NCI-H2196 (cell line): Measurements from ENCODE around the gene ITSN2.
"Not testable (repeated sequence)": the region's sequence is repeated elsewhere in the genome, so short reads cannot be mapped to it uniquely, and the experiment has no call there.

Experiments
- DNase-seq: peaks from one replicate; lab custom pipeline; 2025; ENCODE audit not compliant: unreplicated experiment; lab: John Stamatoyannopoulos, UW

Gene ITSN2

DNA sequence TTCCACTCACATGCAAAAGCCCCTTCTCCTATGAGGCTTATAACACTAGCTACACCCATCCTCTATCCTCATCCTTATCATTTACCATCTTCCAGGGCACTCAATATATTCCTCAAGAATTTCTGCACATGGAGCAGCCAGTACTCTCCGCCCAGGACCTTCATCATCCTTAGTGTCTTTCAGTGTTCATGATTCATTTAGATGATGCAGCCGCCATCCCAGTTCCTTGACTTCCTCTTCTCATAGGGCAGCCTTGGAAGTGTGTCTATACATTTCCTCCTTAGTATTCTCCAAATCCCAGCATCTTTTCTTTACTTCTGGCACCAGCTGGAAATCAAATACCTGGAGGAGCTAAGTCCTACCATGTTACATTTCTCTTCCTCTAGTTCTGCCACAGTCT, 3.0 kb upstream of the ITSN2 start:
- no peak for DNase-seq

DNA sequence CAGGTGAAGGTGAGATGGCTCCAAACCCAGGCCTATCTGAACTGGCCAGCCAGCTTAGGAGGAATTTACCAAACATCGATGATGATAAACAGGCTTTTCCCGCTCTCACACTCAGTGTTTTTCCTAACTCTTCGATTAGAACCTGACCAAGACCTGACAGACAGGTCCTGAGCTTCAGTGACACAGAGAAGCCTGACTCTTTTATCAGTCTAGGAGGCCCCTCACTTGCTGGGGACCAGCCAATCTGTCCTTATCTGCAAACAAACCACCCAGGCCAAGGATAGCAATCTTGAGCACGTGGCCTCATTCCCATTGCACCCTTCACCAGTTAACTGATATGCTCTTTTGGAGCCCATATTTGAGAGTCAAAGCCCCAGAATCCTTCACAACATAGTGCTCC, 1.9 kb upstream of the ITSN2 start:
- no peak for DNase-seq

DNA sequence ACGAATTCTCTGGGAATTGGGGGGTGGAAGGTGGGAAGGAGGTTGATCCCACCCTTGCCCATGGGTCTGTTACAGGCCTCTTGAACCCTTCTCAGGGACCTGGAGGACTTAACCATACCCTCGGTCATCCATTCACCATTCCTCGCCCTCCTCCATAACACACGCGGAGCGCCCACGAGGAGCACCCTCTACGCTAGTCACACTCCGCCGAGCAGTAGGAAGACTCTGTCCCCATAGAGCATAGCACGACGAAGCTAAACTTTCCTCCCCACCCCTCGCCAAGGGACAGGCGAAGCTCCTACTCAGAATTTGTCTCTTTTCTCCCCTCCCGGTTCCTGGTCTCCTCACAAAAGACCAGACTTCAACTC, 611 bp upstream of the ITSN2 start:
- no peak for DNase-seq

DNA sequence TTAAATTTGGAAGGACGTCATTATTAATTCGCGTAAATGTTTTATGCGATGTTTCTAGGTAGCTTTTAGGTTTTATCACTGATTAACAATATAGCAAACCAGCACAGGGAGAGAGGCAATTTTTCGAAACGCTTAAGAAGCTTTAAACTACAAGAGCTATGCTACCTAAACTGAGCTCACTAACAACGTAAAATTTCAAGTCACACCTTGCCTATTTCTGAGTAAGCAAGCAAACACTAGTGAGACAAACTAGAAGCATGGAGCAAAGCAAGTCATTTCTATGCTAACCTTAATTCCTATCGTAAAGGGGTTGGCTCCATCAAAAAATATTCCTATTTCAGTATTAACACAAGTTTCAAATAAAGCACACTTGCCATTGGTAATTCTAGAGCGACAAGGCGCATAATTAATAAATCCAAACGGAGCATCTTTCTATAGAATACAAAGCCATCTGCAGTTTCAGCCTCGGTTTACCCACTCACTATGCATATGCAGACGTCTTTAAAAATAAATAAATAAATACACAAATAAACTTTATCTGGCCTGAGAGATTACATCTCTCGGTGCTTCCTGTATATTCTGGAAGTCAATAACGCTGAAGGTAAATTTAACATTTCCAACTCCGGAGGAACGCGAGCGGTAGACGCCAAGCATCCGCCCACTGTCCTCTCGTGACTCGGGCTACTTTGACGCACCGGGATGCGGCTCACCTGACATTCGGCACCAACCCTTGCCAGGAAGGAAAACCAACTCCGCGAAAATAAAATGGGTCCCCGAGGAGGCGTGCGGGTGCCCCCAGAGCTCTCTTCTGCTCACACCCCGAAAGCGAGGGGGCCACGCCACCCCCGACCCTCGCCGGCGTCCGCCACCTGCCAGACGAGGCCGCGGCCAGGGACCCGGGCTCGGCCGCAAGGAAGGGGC, 947 bp downstream of the ITSN2 start:
- DNase-seq, result peak; percentile 22

DNA sequence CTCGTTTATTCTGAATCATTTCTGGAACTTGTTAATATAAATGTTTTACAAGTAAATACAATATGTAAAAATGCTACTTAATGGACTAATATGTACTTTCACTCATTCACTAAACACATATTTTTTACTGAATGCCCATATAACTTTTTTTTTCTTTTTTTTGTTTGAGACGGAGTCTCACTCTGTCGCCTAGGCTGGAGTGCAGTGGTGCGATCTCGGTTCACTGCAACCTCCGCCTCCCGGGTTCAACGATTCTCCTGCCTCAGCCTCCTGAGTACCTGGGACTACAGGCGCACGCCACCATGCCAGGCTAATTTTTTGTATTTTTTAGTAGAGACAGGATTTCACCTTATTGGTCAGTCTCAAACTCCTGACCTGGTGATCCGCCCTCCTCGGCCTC, 2.6 kb downstream of the ITSN2 start:
- DNase-seq, result not testable (repeated sequence)

DNA sequence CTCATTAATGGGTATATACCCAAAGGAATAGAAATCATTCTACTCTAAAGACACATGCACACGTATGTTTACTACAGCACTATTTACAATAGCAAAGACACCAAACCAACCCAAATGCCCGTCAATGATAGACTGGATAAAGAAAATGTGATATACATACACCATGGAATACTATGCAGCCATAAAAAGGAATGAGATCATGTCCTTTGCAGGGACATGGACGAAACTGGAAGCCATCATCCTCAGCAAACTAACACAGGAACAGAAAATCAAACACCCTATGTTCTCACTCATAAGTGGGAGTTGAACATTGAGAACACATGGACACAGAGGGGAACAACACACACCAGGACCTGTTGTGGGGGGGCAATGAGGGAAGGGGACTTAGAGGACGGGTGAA, 3.2 kb downstream of the ITSN2 start:
- not testable (repeated sequence) for DNase-seq

DNA sequence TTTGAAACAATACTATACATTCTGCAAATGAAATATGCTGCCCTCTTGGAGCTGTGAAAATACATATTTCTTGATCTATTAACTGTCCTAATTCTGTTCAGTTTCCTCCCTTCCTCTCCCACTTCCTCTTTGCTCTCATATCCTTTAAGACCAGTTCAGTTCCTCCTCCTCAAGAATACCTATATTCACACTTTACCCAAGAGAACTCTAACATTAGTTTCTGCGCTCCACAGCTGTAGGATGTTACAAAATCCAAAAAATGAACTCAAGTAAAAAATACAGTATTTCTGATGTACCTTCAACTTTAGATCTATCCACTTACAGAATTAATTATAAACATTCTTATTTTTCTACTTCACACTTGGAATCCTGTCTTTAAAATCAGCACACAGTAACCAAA, 5.4 kb downstream of the ITSN2 start:
- DNase-seq, result no peak

DNA sequence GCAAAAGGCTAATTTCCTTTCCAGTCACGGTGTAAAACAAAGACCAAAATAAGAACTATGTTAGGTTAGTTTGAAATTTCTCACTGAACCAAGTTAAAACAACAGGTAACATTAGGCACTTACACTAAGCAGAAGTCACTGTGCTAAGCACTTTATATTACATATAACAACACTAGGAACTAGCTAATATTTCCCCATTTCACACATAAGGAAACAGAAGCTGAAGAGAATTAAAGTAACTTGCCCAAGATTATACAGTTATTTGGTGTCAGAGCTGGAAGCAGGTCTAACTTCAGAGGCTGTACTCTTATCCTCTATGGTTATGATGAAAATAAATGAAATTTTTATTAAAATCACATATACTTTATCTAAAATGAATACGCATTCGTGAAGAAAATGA, 5.9 kb downstream of the ITSN2 start:
- DNase-seq, result no peak

DNA sequence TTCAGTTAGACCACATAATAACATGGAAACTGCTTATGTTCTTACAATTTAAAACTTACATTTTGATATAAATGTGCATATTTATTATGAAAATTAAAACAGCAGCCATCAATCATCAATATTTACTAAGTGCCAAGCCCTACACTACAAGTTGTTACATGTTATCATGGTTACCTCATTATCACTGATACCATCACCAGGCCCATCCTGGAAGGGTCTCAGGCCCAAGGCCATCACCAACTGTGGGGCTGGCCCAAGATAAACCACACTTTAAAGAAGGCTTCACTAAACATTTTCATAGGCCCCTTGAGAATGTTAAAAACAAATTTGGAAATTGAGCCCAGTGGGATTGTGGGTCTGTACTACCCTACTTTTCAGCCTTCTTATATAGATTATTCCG, 6.4 kb downstream of the ITSN2 start:
- no peak for DNase-seq

DNA sequence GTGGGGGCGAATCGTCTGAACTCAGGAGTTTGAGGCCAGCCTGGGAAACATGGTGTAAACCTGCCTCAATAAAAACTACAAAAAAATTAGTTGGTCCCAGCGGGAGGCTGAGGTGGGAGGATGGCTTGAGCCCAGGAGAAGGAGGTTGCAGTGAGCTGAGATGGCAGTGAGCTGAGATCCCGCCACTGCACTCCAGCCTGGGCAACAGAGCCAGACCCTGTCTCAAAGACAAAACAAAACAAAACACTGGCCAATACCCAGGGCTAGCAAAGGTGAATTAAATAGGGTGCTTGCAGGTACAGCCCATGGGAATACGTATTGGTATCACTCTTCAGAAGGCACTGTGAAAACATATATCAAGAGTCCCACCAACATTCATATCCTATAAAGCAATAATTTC, 7.0 kb downstream of the ITSN2 start:
- DNase-seq, result no peak

DNA sequence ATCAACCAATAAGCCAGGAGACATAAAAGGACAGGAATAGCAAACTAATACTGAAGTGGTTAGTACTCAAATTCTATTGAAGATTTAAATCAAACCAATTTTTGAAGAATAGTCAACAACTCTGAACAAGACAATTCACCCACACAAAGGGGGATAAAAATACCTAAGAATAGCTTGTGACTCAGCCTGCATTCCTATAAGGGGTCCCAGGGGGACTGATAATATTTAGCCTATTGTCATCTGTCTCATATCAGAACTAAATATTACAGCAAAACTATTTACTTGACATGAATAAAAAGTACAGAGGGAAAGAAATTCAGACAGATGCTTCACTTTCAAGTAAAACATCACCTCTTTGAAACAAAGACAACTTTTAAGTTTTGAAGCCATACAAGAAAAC, 7.7 kb downstream of the ITSN2 start:
- no peak for DNase-seq

DNA sequence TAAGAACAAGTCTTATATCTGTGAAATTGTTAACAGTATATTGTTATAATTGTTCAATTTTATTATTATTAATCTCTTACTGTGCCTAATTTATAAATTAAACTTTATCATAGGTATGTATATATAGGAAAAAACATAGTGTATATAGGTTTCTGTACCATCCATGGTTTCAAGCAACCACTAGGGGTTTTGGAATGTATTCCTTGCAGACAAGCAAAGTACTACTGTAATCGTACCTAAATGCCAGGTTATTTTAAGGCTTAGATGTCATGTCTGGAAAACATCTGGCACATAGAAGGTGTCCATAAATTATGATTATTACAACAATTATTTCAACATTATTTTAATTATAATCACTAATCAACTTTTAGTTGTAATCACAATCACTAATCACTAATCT, 8.4 kb downstream of the ITSN2 start:
- no peak for DNase-seq

DNA sequence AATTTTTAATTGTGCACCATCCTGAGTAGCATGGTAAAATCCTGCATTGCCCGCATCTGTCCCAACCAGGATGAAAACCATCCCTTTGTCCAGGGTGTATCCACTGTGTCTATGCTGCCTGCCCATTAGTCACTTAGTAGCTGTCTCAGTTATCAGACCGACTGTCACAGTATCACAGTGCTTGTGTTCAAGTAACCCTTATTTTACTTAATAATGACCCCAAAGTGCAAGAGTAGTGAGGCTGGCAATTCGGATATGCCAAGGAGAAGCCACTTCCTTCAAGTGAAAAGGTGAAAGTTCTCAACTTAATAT, 8.8 kb downstream of the ITSN2 start:
- DNase-seq, result no peak

DNA sequence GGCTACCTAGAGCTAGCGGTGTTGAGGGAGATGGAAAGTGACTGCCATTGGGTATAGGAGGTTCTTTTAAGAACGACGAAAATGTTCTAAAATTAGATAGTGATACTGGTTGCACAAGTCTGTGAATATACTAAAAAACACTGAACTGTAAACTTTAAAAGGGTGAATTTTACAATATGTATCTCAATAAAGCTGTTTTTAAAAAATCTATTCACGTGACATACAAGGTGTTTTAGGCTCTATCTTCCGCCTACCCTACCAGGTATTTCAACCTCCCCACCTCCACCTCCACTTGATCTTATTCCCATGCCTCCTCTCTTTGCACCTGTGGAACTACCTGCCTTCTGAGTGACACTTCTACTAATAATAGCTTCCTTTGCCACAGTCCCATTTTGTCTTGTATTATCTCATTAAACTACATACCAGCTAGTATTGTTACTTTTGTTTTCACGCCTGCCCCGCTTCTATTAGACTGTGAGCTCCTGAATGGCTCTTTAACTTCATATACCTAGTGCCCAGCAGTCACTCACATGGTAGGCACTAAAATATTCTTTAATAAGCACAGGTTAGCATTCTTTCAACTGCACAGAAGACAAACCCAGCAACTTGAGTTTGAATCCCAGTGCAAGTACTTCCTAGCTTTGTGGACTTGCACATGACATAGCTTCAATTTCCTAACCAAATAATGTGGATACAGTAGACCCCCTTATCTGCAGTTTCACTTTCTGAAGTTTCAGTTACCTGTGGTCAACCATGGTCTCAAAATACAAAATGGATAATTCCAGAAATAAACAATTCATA, 9.3 kb downstream of the ITSN2 start:
- no peak for DNase-seq

DNA sequence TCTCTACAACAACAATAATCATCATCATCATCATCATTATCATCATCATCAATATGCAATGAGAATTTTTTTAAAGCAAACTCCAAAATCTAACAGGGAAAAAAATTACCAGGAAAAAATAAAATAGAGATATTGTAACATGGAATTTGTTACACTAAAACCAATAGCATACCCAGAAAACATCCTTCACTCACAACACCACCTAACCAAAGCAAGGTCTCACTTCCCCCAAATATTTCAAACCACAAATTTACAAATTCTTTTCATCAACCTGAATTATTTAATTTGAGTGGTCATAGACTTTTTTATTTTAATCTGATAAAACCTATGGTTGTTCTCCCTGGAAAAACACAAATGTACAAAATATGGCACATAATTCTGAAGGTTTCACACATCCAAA, 11.2 kb downstream of the ITSN2 start:
- DNase-seq, result no peak

DNA sequence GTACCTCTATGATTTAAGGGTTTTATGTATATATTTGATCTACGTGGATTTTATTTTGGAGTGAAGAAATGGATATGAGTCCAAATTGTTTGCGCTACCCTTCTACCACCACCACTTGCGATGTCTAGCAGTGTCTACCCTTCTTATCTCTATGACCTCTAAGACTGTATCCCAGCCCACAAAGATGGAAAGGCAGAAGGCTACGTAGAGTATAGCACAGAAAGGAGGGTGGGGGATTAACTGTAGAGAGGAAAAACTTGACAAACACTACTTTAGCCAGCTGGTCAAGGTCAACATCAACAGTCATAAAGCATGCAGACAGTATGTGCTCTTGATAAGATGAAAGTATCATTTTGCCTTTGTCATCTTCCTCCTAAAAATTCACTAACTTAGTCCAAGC, 14.4 kb downstream of the ITSN2 start:
- no peak for DNase-seq

DNA sequence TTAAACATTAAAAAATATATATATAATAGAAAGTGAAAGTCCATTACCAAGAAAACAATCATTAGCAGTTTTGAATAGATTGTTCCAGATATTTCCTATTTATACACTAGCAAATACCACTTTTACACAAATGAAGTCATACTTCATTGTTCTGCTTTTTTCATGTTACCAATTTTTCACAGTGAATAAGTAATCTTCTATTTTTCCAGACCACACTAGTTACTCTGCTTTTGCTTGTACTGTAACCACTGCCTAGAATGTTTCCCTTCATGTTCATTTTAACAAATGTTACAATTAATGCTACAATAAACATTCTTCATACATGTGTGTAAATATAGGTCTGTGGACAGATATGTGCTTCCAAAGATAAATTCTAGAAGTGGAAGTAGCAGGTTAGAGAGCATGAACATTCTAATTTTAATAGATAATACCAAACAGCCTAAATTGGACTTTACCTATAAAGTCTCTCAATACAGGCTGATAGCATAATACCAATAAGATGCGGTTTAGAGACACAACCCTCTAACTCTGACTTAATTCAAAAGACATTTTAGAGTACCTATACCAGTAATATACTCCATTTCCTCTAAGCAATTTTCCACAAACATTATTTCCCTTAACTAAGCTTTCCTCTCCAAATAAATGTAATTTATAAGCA, 17.0 kb downstream of the ITSN2 start:
- DNase-seq, result no peak

DNA sequence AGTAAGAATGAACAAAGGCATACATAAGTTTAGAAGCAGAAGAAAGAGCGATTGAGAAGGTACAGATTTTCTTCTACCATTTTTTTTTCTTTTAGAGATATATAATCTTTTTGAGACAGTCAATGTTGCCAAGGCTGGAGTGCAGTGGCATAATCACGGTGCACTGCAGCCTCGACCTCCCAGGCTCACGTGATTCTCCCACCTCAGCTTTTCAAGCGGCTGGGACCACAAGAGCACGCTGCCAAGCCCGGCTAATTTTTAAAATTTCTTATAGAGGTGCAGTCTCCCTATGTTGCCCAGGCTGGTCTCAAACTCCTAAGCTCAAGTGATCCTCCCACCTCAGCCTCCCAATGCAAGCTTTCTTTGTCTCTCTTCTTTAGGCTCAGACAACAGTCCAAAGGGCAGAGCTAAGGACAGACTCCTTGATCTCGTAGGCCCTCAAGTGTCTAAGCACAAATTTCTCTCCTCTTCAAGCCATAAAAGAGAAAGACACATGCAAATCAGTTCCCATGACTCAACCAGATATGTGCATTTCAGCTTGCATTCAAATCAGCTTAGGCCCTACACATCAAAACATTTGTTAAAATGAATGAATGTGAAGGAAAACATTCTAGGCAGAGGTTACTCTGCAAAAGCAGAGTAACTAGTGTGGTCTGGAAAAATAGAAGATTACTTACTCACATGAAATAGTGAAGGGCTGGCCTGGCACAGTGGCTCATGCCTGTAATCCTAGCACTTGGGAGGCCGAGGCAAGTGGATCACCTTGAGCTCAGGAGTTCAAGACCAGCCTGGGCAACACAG, 18.0 kb downstream of the ITSN2 start:
- DNase-seq, result no peak

DNA sequence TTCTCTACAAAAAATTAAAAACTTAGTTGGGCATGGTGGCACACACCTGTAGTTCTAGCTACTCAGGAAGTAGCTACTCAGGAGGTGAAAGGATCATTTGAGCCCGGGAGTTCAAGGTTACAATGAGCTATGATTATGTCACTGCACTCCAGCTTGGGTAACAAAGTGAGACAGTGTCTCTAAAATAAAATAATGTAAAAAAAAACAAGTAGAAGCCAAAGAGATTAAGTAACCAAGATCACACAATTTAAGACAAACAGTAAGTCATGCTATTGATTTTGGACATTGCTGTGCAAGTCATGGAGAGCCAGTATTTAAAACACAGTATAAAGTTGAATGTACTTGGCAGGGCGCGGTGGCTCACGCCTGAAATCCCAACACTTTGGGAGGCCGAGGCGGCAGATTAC, 20.5 kb downstream of the ITSN2 start:
- DNase-seq, result no peak

DNA sequence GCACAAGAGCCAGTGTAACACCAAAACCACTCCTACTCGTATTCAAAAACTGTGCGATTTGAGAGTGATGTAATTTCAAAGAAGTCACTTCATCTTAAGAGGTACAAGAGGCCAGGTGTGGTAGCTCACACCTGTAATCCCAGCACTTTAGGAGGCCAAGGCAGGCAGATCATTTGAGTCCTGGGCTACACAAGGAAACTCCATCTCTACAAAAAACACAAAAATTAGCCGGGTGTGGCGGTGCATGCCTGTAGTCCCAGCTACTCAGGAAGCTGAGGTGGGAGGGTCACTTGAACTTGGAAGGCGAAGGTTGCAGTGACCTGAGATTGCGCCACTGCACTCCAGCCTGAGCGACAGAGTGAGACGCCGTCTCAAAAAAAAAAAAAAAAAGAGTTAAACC, 21.2 kb downstream of the ITSN2 start:
- not testable (repeated sequence) for DNase-seq

DNA sequence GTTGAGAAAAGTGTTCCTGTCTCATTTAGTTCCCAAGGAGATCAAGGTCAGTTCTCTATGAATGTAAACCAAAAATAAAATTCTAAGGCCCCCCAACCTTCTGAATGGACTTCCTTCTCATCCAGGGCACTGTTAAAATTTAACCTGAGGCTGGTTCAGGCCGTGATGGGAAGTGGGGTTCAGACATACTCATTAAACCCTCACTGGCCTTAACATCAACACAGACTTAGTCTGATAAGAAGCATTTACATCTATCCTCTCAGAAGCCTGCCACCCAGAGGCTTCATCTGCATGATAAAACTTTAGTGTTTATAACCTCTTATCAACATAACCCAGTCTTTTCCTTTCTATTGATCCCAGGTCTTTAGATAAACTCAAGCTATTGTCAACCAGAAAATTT, 22.4 kb downstream of the ITSN2 start:
- no peak for DNase-seq
